Brain microvascular endothelial cell (primary cell): ENCODE results near the gene HPRT1.

Experiments used
- DNase-seq: peaks from one replicate; pipeline ENCODE4 v3.0.0-alpha.2; 2020
- H3K27ac ChIP-seq: fragments of 250-450 bp; sonication (Bioruptor Pico); 2 replicates; pipeline ENCODE4 v1.5.1; 2020; ENCODE audit warnings: mild to moderate bottlenecking, moderate library complexity
- H3K27me3 ChIP-seq: fragments of 250-450 bp; sonication (Bioruptor Pico); replicated peaks from 2 replicates; pipeline ENCODE4 v1.5.1; 2020; ENCODE audit warnings: mild to moderate bottlenecking
- H3K36me3 ChIP-seq: fragments of 250-450 bp; sonication (Bioruptor Pico); replicated peaks from 2 replicates; pipeline ENCODE4 v1.5.1; 2020; ENCODE audit warnings: mild to moderate bottlenecking
- H3K4me3 ChIP-seq: 2 replicates; pipeline ENCODE4 v1.5.1; 2011; ENCODE audit warnings: low read depth, mild to moderate bottlenecking, control low read depth, low read length, moderate library complexity
- in situ Hi-C: cut with HindIII; loops from 2 replicates; pipeline ENCODE4 v1.10.0; 2017; ENCODE audit warnings: low sequenced_read_pairs, low pct_ligation_motif_present
- TF ChIP-seq, protein P1 (sequence below): IDR thresholded peaks from 2 replicates; pipeline ENCODE4 v1.5.1; 2011; ENCODE audit warnings: low read depth, mild to moderate bottlenecking, moderate library complexity, low read length, control low read depth, inconsistent platforms; ENCODE audit errors: missing control alignments

Gene HPRT1

DNA sequence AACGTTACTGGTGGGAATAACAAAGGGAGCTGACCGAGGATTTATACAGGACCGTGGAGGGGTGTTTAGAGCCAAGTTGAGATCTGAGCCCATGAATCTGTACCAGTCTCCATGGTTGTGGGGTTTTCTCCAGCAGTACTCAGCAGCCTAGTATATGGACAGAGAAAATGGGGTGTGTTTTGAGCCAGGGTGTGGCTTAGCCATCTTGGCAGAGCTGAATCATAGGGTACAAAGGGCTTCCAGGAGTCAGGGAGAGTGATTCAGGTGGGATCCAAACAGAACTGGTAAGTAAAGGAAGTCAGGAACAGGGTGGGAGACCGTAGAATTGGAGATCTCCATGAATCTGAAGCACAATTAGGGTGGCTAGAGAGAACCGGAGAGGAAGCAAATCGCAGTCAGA, 7.4 kb upstream of the HPRT1 start:
- in situ Hi-C loops, result no loop called here
- H3K27me3 ChIP-seq, result no peaks in the 10 kb centered on the region
- no peaks in the 10 kb centered on the region for H3K36me3 ChIP-seq
- no peak overlapping the region for H3K4me3 ChIP-seq
- no peak for DNase-seq
- no peak overlapping the region for H3K27ac ChIP-seq
- TF ChIP-seq, protein P1, sequence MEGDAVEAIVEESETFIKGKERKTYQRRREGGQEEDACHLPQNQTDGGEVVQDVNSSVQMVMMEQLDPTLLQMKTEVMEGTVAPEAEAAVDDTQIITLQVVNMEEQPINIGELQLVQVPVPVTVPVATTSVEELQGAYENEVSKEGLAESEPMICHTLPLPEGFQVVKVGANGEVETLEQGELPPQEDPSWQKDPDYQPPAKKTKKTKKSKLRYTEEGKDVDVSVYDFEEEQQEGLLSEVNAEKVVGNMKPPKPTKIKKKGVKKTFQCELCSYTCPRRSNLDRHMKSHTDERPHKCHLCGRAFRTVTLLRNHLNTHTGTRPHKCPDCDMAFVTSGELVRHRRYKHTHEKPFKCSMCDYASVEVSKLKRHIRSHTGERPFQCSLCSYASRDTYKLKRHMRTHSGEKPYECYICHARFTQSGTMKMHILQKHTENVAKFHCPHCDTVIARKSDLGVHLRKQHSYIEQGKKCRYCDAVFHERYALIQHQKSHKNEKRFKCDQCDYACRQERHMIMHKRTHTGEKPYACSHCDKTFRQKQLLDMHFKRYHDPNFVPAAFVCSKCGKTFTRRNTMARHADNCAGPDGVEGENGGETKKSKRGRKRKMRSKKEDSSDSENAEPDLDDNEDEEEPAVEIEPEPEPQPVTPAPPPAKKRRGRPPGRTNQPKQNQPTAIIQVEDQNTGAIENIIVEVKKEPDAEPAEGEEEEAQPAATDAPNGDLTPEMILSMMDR, result no peak

GRCh38 chrX:134453631-134454030, 6.3 kb upstream of the HPRT1 start:
- TF ChIP-seq, protein P1, result no peak
- Histone ChIP-seq H3K27ac (no peak overlapping the region), H3K4me3 (no peak overlapping the region), H3K27me3 (no peaks in the 10 kb centered on the region), H3K36me3 (no peaks in the 10 kb centered on the region)
- in situ Hi-C loops, result no loop called here
- DNase-seq, result no peak

DNA sequence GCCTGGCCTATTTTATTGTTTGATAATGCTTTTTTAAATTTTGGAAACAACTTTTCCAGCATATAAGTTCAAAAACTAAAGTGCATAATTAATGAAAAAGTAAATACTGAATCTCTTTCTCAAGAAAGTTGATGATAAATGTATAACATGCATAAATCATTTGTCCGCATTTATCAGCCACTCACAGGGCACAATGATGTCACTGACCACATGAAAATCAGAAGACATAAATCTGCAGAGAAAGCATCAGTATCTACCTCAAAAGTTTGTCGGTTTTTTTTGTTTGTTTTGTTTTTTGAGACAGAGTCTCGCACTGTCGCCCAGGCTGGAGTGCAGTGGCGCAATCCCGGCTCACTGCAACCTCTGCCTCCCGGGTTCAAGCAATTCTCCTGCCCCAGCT, 5.5 kb upstream of the HPRT1 start:
- TF ChIP-seq, protein P1, result no peak
- DNase-seq, result no peak
- Histone ChIP-seq H3K4me3 (no peak overlapping the region), H3K36me3 (no peaks in the 10 kb centered on the region), H3K27ac (no peak overlapping the region), H3K27me3 (no peaks in the 10 kb centered on the region)
- in situ Hi-C loops, result no loop called here

DNA sequence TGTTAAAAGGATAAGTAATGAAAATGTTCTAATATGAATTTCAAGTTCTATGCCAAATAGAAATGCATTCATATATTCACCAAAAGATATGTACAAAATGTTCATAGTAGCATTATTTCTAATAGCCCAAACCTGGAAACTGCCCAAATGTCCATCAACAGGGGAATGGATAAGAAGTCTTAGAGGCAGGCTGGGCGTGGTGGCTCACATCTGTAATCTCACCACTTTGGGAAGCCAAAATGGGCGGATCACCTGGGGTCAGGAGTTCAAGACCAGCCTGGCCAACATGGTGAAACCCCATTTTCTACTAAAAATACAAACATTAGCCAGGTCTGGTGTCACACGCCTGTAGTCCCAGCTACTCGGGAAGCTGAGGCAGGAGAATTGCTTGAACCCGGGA, 2.3 kb upstream of the HPRT1 start:
- TF ChIP-seq, protein P1, result no peak
- DNase-seq, result no peak
- Histone ChIP-seq H3K27ac (no peak overlapping the region), H3K36me3 (no peaks in the 10 kb centered on the region), H3K27me3 (no peaks in the 10 kb centered on the region), H3K4me3 (no peak overlapping the region)
- in situ Hi-C loops, result no loop called here

GRCh38 chrX:134459683-134460004, 321 bp upstream of the HPRT1 start:
- Histone ChIP-seq H3K27ac (peak overlapping the region; percentile 68), H3K36me3 (no peaks in the 10 kb centered on the region)
- peak; percentile 20 for DNase-seq

GRCh38 chrX:134460862-134461220, 876 bp downstream of the HPRT1 start:
- Histone ChIP-seq H3K27me3 (no peaks in the 10 kb centered on the region), H3K36me3 (no peaks in the 10 kb centered on the region), H3K4me3 (peak overlapping the region; percentile 65), H3K27ac (no peak overlapping the region)
- in situ Hi-C loops, result no loop called here
- TF ChIP-seq, protein P1, result no peak
- no peak for DNase-seq

More at GRCh38 chrX:134459683-134460004, 321 bp upstream of the HPRT1 start:
- Histone ChIP-seq H3K4me3 (peak overlapping the region; percentile 65), H3K27me3 (no peaks in the 10 kb centered on the region)
- in situ Hi-C loops, result no loop called here
- TF ChIP-seq, protein P1, result no peak
